ENCODE results near the gene NUP210.
"Not testable (repeated sequence)": the region's sequence is repeated elsewhere in the genome, so short reads cannot be mapped to it uniquely, and the experiment has no call there.

Gene NUP210

DNA sequence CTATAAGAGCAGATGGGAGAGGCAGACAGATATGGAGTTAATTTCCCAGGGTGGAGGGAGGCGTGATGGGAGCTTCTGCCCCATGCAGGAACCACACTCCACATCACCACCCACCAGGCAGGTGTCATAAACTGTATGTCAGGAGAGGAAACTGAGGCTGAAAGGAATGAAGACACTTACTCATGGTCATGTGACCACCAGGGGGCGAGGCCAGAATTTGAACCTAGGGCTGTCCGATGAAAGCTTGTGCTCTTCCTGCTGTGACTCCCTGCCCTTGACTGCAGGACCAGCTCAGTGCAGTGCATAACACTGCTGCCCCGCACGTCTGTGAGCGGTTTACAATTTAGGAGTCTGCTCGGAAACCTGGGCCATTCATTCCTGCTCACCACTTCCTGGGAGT, 28.8 kb downstream of the NUP210 start:
- H3K36me3 ChIP-seq (ENCODE audit: control insufficient read depth, insufficient read depth, low read length): peaks cover 5% of the 10 kb centered on the region
- no peak overlapping the region for H3K27ac ChIP-seq (ENCODE audit: low read length)
- DNase-seq (ENCODE audit: low read depth, low spot score): no peak
- no peaks in the 10 kb centered on the region; the same call in 1 of the 2 replicates for H3K4me1 ChIP-seq (ENCODE audit: control insufficient read depth, insufficient read depth, low read length)
- H3K4me3 ChIP-seq (ENCODE audit: low read length): no peak overlapping the region
- no peaks in the 10 kb centered on the region for H3K9me3 ChIP-seq (ENCODE audit: control insufficient read depth, insufficient read depth, low read length)
- WGBS (ENCODE audit: insufficient coverage, insufficient read length): no CpG with 5 or more reads among the region's 7 CpGs
- H3K27me3 ChIP-seq (ENCODE audit: control insufficient read depth, insufficient read depth, low read length): no peaks in the 10 kb centered on the region

DNA sequence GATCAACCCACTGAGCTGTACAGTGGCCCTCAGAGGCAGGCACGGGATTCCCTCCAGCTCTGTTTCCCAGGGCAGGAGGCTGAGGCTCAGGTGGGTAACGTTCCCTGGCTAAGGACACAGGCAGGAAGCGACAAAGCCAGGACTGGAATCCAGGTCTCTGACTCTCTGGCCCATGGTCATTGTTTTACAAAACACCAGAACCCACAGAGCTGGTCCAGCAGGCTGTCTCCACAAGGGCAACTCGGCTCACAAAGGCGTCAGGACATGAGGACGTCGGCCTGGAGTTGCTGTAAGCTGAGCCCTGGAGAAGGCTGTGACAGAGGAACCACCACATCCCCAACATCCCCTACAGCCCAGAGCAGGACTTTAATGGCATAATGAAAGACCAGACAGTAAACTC, 30.7 kb downstream of the NUP210 start:
- H3K4me3 ChIP-seq (ENCODE audit: low read length): no peak overlapping the region
- no peak for DNase-seq (ENCODE audit: low read depth, low spot score)
- H3K36me3 ChIP-seq (ENCODE audit: control insufficient read depth, insufficient read depth, low read length): peaks cover 14% of the 10 kb centered on the region
- no peaks in the 10 kb centered on the region for H3K27me3 ChIP-seq (ENCODE audit: control insufficient read depth, insufficient read depth, low read length)
- WGBS (ENCODE audit: insufficient coverage, insufficient read length): no CpG with 5 or more reads among the region's 7 CpGs
- no peaks in the 10 kb centered on the region for H3K9me3 ChIP-seq (ENCODE audit: control insufficient read depth, insufficient read depth, low read length)
- H3K27ac ChIP-seq (ENCODE audit: low read length): no peak overlapping the region
- no peaks in the 10 kb centered on the region; the same call in 1 of the 2 replicates for H3K4me1 ChIP-seq (ENCODE audit: control insufficient read depth, insufficient read depth, low read length)

DNA sequence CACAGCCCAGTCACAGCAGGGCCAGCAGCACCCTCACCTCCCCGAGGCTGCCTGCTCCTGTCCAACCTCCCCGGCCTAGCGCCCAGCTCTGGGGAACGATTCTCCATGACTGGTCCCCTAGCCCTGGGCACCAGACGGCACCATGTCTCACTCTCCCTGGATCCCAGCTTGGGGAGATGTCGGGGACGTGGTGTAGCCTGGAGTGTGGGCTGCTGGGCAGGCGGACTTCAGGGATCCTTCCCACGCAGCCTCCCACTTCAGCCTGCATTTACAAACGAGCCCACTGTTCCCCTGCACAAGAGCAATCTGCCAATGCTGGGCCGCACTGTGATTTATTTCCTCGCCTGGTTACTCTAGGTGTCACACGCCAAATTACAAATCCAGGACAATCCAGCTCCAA, 31.3 kb downstream of the NUP210 start:
- no peaks in the 10 kb centered on the region for H3K27me3 ChIP-seq (ENCODE audit: control insufficient read depth, insufficient read depth, low read length)
- peaks cover 14% of the 10 kb centered on the region for H3K36me3 ChIP-seq (ENCODE audit: control insufficient read depth, insufficient read depth, low read length)
- H3K9me3 ChIP-seq (ENCODE audit: control insufficient read depth, insufficient read depth, low read length): no peaks in the 10 kb centered on the region
- H3K4me1 ChIP-seq (ENCODE audit: control insufficient read depth, insufficient read depth, low read length): no peaks in the 10 kb centered on the region; the same call in 1 of the 2 replicates
- no CpG with 5 or more reads among the region's 13 CpGs for WGBS (ENCODE audit: insufficient coverage, insufficient read length)
- H3K27ac ChIP-seq (ENCODE audit: low read length): no peak overlapping the region
- H3K4me3 ChIP-seq (ENCODE audit: low read length): no peak overlapping the region
- no peak for DNase-seq (ENCODE audit: low read depth, low spot score)

DNA sequence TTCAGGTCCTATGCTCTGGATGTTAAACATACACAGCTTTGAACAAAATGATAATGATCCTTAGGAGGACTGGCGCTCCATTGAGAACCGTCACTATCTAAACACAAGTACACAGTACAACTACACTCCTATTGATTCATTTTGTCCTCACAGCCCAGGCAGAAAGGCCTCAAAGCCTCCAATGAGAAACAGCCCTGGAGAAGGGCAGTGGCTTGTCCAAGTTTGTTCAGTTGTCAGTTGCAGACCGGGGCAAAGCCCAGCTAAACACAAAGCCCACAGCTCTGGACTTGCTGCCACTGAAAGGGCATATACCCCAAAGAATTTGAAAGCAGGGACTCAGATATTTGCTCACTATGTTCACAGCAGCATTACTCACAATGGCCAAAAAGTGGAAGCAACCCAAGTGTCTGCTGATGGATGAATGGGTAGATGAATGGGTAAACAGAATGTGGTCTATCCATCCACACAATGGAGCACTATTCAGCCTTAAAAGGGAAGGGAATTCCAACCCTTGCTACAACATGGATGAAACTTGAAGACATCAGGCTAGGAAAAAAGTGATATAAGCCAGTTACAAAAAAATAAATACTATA, 34.7 kb downstream of the NUP210 start:
- no peak for DNase-seq (ENCODE audit: low read depth, low spot score)
- peaks cover 18% of the 10 kb centered on the region; the same call in 1 of the 2 replicates for H3K36me3 ChIP-seq (ENCODE audit: control insufficient read depth, insufficient read depth, low read length)
- H3K9me3 ChIP-seq (ENCODE audit: control insufficient read depth, insufficient read depth, low read length): no peaks in the 10 kb centered on the region
- H3K27me3 ChIP-seq (ENCODE audit: control insufficient read depth, insufficient read depth, low read length): no peaks in the 10 kb centered on the region
- no peaks in the 10 kb centered on the region; the same call in 1 of the 2 replicates for H3K4me1 ChIP-seq (ENCODE audit: control insufficient read depth, insufficient read depth, low read length)
- WGBS (ENCODE audit: insufficient coverage, insufficient read length): no CpG with 5 or more reads among the region's 3 CpGs
- H3K4me3 ChIP-seq (ENCODE audit: low read length): no peak overlapping the region
- no peak overlapping the region for H3K27ac ChIP-seq (ENCODE audit: low read length)

DNA sequence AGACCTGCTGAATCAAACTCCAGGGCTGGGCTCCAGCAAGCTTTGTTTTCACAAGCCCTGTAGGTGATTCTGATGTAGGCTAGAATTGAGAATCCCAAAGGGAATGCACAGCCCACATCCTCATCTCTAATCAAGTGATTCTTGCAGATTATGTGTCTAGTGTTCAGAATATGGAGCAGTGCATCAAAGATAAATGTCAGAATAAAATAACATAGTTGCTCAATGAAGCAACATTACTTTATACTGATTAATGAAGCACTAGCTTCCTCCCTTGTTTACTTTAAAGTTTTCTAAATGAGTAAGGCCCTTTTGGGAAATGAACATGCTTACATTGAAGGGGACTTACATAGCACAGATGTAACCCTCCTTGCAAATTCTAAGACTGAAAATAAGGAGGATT, 39.2 kb downstream of the NUP210 start:
- no peak for DNase-seq (ENCODE audit: low read depth, low spot score)
- no peaks in the 10 kb centered on the region for H3K27me3 ChIP-seq (ENCODE audit: control insufficient read depth, insufficient read depth, low read length)
- H3K9me3 ChIP-seq (ENCODE audit: control insufficient read depth, insufficient read depth, low read length): no peaks in the 10 kb centered on the region
- peaks cover 18% of the 10 kb centered on the region for H3K36me3 ChIP-seq (ENCODE audit: control insufficient read depth, insufficient read depth, low read length)
- no peak overlapping the region for H3K4me3 ChIP-seq (ENCODE audit: low read length)
- H3K4me1 ChIP-seq (ENCODE audit: control insufficient read depth, insufficient read depth, low read length): no peaks in the 10 kb centered on the region
- no peak overlapping the region for H3K27ac ChIP-seq (ENCODE audit: low read length)

DNA sequence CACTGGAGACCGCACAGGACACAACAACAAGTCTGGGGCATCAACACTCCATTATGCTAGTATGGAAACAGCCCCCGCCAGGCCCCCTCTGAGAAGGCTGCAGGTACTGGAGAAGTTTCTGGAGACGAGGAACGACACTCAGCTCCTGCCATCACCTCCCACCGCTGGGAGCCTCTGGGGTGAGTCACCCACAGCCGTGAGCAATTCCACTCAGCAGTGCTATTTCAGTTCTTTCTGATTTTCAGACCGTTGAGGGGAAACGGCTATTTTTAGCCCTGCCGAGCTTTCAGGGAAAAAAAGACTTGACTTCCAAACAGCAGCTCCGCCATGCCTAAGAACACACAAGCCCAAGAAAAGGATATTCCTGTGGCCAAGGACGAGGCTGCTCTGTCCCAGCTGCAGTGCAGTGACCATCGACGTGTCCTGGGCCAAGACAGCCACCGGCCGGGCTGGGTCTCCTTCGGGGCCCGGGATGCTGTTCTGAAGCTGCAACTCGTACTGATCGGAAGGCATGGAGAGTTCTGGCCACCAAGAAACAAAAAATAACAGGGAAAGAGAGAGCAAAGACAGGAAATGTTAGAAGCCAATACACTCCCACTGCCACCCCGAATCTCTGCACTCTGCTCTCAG, 40.8 kb downstream of the NUP210 start:
- no peak for DNase-seq (ENCODE audit: low read depth, low spot score)
- no peaks in the 10 kb centered on the region for H3K9me3 ChIP-seq (ENCODE audit: control insufficient read depth, insufficient read depth, low read length)
- H3K4me1 ChIP-seq (ENCODE audit: control insufficient read depth, insufficient read depth, low read length): no peaks in the 10 kb centered on the region
- no peaks in the 10 kb centered on the region for H3K27me3 ChIP-seq (ENCODE audit: control insufficient read depth, insufficient read depth, low read length)
- WGBS (ENCODE audit: insufficient coverage, insufficient read length): no CpG with 5 or more reads among the region's 20 CpGs
- peaks cover 13% of the 10 kb centered on the region for H3K36me3 ChIP-seq (ENCODE audit: control insufficient read depth, insufficient read depth, low read length)
- no peak overlapping the region for H3K27ac ChIP-seq (ENCODE audit: low read length)
- H3K4me3 ChIP-seq (ENCODE audit: low read length): no peak overlapping the region

DNA sequence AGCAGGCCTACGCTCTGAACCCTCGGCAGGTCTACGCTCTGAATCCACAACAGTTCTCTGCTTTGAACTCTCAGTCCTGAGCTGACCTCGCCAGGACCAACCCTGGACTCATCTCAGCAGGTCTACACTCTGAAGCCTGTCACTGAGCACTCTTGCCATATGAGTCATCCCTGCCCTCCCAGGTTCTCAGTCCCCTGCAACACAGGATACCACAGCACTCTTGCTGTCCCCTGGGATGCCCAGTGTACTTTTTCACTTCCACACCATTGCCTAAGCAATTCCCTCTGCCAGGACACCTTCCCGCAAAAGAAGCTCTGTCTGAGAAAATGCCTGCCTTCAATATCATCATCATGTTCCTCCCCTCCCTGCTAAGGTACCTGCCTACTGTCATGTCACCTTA, 42.0 kb downstream of the NUP210 start:
- Histone ChIP-seq H3K4me3 (ENCODE audit: low read length) (no peak overlapping the region), H3K27ac (ENCODE audit: low read length) (no peak overlapping the region), H3K9me3 (ENCODE audit: control insufficient read depth, insufficient read depth, low read length) (no peaks in the 10 kb centered on the region), H3K4me1 (ENCODE audit: control insufficient read depth, insufficient read depth, low read length) (no peaks in the 10 kb centered on the region), H3K36me3 (ENCODE audit: control insufficient read depth, insufficient read depth, low read length) (peaks cover 21% of the 10 kb centered on the region), H3K27me3 (ENCODE audit: control insufficient read depth, insufficient read depth, low read length) (no peaks in the 10 kb centered on the region)
- no CpG with 5 or more reads among the region's 5 CpGs for WGBS (ENCODE audit: insufficient coverage, insufficient read length)
- DNase-seq (ENCODE audit: low read depth, low spot score): no peak

DNA sequence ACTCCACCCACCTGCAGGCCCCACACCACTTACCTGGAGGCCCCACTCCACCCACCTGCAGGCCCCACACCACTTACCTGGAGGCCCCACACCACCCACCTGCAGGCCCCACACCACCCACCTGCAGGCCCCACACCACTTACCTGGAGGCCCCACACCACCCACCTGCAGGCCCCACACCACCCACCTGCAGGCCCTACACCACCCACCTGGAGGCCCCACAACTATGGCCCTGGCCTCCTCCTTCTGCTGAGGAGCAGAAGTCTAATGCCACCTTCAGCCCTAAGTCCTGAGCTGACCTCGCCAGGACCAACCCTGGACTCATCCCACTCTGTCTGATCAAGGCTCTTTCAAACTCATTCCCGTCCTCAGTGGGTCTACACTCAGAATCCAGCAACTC, 42.4 kb downstream of the NUP210 start:
- H3K27me3 ChIP-seq (ENCODE audit: control insufficient read depth, insufficient read depth, low read length); H3K27ac ChIP-seq (ENCODE audit: low read length); H3K4me1 ChIP-seq (ENCODE audit: control insufficient read depth, insufficient read depth, low read length); H3K9me3 ChIP-seq (ENCODE audit: control insufficient read depth, insufficient read depth, low read length); H3K4me3 ChIP-seq (ENCODE audit: low read length); DNase-seq (ENCODE audit: low read depth, low spot score): not testable (repeated sequence)
- peaks cover 21% of the 10 kb centered on the region for H3K36me3 ChIP-seq (ENCODE audit: control insufficient read depth, insufficient read depth, low read length)
- no CpG with 5 or more reads among the region's 2 CpGs for WGBS (ENCODE audit: insufficient coverage, insufficient read length)

DNA sequence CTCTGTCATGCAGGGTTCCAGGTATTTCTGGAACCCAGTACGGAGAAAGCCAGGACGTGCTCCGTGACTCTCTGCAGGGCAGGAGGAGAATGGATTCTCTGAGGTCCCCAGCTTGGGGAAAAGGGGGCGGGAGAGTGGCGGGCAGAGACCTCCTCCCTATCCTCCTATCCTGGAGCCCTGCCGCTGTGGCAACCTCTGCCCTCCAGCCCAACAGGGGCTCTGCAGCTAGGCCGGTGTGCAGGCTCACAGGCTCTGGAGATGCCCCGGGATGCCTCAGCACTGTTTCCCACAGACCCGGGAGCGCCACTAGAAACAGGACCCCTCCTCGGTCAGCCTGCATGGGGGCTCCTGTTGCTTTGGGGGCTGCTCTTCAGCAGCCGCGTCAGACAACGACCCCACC, 43.1 kb downstream of the NUP210 start:
- no peak for DNase-seq (ENCODE audit: low read depth, low spot score)
- no CpG with 5 or more reads among the region's 14 CpGs for WGBS (ENCODE audit: insufficient coverage, insufficient read length)
- Histone ChIP-seq H3K4me3 (ENCODE audit: low read length) (no peak overlapping the region), H3K4me1 (ENCODE audit: control insufficient read depth, insufficient read depth, low read length) (no peaks in the 10 kb centered on the region), H3K9me3 (ENCODE audit: control insufficient read depth, insufficient read depth, low read length) (no peaks in the 10 kb centered on the region), H3K36me3 (ENCODE audit: control insufficient read depth, insufficient read depth, low read length) (peaks cover 19% of the 10 kb centered on the region), H3K27me3 (ENCODE audit: control insufficient read depth, insufficient read depth, low read length) (no peaks in the 10 kb centered on the region), H3K27ac (ENCODE audit: low read length) (no peak overlapping the region)

DNA sequence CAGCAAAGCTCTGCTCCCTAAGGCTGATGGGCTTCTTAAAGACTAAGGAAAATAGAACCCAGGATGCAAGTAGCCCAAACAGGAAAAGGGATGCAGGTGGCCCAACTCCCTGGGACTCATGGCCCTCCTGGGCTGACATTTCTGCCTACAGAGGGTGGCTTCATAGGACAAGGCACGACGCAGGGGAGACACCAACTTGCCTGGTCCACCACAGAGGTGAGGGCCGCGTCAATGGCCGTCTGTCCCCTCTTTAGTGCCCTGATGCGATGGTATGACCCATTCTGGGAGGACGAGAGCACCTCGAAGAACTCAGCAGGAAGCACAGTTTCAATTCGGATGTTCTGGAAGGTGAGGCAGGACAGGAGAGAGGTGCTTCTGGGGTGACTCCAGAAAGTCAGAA, 44.0 kb downstream of the NUP210 start:
- Histone ChIP-seq H3K9me3 (ENCODE audit: control insufficient read depth, insufficient read depth, low read length) (no peaks in the 10 kb centered on the region), H3K27me3 (ENCODE audit: control insufficient read depth, insufficient read depth, low read length) (no peaks in the 10 kb centered on the region), H3K4me3 (ENCODE audit: low read length) (no peak overlapping the region), H3K4me1 (ENCODE audit: control insufficient read depth, insufficient read depth, low read length) (no peaks in the 10 kb centered on the region; the same call in 1 of the 2 replicates), H3K27ac (ENCODE audit: low read length) (no peak overlapping the region), H3K36me3 (ENCODE audit: control insufficient read depth, insufficient read depth, low read length) (peaks cover 25% of the 10 kb centered on the region)
- no CpG with 5 or more reads among the region's 9 CpGs for WGBS (ENCODE audit: insufficient coverage, insufficient read length)
- no peak for DNase-seq (ENCODE audit: low read depth, low spot score)

DNA sequence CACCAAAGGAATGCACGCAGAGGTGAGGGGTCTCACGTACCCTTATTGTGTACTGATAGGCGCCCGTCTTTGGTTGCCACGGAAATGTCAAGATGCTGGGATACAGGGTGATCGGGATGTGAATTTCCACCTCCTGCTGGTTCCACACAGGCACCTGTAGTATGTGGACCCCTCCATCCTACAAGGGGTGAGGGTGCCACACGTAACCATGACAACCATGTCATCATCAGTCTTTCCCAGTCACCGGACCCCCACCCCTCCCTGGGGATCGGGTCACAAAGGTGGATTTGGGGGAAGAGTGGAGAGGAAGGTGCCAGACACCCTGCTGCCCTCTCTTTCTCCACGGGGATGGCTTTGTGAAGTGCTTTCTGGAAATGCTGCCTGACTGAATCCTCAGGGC, 44.7 kb downstream of the NUP210 start:
- Histone ChIP-seq H3K4me1 (ENCODE audit: control insufficient read depth, insufficient read depth, low read length) (no peaks in the 10 kb centered on the region; the same call in 1 of the 2 replicates), H3K9me3 (ENCODE audit: control insufficient read depth, insufficient read depth, low read length) (no peaks in the 10 kb centered on the region), H3K27ac (ENCODE audit: low read length) (no peak overlapping the region), H3K4me3 (ENCODE audit: low read length) (no peak overlapping the region), H3K36me3 (ENCODE audit: control insufficient read depth, insufficient read depth, low read length) (peaks cover 25% of the 10 kb centered on the region), H3K27me3 (ENCODE audit: control insufficient read depth, insufficient read depth, low read length) (no peaks in the 10 kb centered on the region)
- no peak for DNase-seq (ENCODE audit: low read depth, low spot score)
- WGBS (ENCODE audit: insufficient coverage, insufficient read length): no CpG with 5 or more reads among the region's 10 CpGs

Measured in iPS DF 6.9 (cell line).